IMR-90 (cell line): ENCODE results near the gene OPTN.

Source experiments
- CTCF ChIP-seq: conservative IDR thresholded peaks from 2 replicates; pipeline ENCODE4 v1.5.1; 2012; ENCODE audit warnings: mild to moderate bottlenecking, low read depth, low read length, improper control_type of control experiment
- MAZ ChIP-seq: IDR thresholded peaks from 2 replicates; pipeline ENCODE4 v1.6.1; 2012; ENCODE audit warnings: low read depth, mild to moderate bottlenecking, low read length, improper control_type of control experiment, moderate library complexity, borderline replicate concordance
- MXI1 ChIP-seq: IDR thresholded peaks from 2 replicates; pipeline ENCODE4 v1.6.1; 2012; ENCODE audit warnings: low read depth, mild to moderate bottlenecking, low read length, moderate library complexity, borderline replicate concordance
- USF2 ChIP-seq: fragments of 150-350 bp; IDR thresholded peaks from 2 replicates; pipeline ENCODE4 v1.6.1; 2017; ENCODE audit warnings: mild to moderate bottlenecking, antibody characterized with exemption, low read length, low read depth

- no peak for TF ChIP-seq CTCF
- TF ChIP-seq USF2, result no peak
- TF ChIP-seq MXI1, result no peak
- TF ChIP-seq MAZ, result no peak
These were observed 39.2 kb downstream of the OPTN start for GRCh38 chr10:13139150-13139549.
